HG03039 (cell line): ENCODE measurements around the gene TEAD4.

Experiments used
- ATAC-seq: cut with Tn5 transposase; IDR thresholded peaks from one replicate; pipeline ENCODE4 v1.9.1; 2021; ENCODE audit warnings: mild to moderate bottlenecking, moderate library complexity; ENCODE audit not compliant: unreplicated experiment

The TEAD4 gene

GRCh38 chr12:3076730-3077571 lies 117.8 kb downstream of the TEAD4 start, which contains the start of gene TSPAN9:
Gene TSPAN9, plus strand, starts transcription at chr12:3077379. Its CDS starts 123,815 bp downstream, at chr12:3201194.
- ATAC-seq, result peak; percentile 62

GRCh38 chr12:3077572-3078081 lies 118.4 kb downstream of the TEAD4 start:
- ATAC-seq, result no peak

GRCh38 chr12:3078086-3078820 lies 119.1 kb downstream of the TEAD4 start:
- ATAC-seq, result no peak

GRCh38 chr12:3081091-3081490 lies 121.9 kb downstream of the TEAD4 start:
- no peak for ATAC-seq

- ATAC-seq, result no peak
These were observed 122.7 kb downstream of the TEAD4 start for GRCh38 chr12:3081886-3082285.

- ATAC-seq, result no peak
These were observed 124.2 kb downstream of the TEAD4 start for GRCh38 chr12:3083241-3083920.

GRCh38 chr12:3083921-3084347 lies 124.7 kb downstream of the TEAD4 start:
- no peak for ATAC-seq

- no peak for ATAC-seq
These were observed 125.5 kb downstream of the TEAD4 start for GRCh38 chr12:3084742-3085141.

- no peak for ATAC-seq
These were observed 126.3 kb downstream of the TEAD4 start for GRCh38 chr12:3085341-3086139.

GRCh38 chr12:3086211-3086610 lies 127.0 kb downstream of the TEAD4 start:
- ATAC-seq, result no peak

GRCh38 chr12:3086729-3087323 lies 127.6 kb downstream of the TEAD4 start:
- no peak for ATAC-seq

- ATAC-seq, result no peak
These were observed 128.8 kb downstream of the TEAD4 start for GRCh38 chr12:3087758-3088650.

- ATAC-seq, result no peak
These were observed 130.4 kb downstream of the TEAD4 start for GRCh38 chr12:3089588-3089987.
